Stimulated activated CD4-positive, alpha-beta T cell treated with anti-CD3 and anti-CD28 coated beads, Interleukin-2, amount 100 ng/mL, for 24 hours (primary cell): ENCODE results near the gene SASH1.

Experiments
- DNase-seq, 2 donors: peaks; one replicate each; pipeline ENCODE4 v3.0.0-alpha.2; 2020

SASH1 gene

DNA sequence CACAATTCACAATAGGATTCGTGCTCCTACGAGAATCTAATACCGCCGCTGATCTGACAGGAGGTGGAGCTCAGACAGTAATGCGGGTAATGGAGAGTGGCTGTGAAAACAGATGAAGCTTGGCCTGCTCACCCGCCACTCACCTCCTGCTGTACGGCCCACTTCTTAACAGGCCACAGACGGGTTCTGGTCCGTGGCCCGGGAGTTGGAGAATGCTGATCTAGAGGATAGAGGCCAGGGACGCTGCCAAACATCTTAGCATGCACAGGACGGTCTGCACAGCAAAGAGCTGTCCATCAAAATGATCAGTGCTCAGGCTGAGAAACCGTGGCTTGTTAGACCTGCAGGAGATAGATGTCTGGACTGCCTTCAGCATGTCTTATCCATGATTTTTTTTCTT is 186.4 kb downstream of the SASH1 start:
- DNase-seq, result no peak

DNA sequence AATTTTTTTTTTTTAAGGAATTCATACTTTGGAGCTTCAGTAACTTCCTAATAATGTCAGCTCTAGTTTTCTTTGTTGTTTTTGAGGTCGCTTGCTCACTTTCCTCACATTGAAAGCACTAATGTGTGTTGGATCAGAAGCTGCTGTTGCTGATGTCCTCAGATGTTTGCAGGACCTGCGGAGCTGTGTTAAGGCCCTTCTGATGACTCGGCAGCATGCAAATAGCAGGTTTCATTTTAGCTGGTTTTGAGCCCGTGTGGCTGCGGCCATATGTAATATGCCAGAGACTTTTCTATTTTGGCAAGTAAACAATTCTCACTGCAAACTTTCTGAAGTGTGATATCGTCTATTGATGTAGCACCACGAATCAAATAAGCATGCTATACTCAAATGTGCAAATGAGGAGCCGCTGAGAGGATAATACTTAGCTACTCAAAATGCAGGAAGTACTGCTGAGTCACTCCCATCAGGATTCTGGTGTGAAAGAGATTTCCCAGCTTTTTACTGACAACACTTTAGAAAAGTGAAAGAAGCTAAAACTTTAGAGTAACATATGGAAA is 187.8 kb downstream of the SASH1 start:
- DNase-seq, result no peak

DNA sequence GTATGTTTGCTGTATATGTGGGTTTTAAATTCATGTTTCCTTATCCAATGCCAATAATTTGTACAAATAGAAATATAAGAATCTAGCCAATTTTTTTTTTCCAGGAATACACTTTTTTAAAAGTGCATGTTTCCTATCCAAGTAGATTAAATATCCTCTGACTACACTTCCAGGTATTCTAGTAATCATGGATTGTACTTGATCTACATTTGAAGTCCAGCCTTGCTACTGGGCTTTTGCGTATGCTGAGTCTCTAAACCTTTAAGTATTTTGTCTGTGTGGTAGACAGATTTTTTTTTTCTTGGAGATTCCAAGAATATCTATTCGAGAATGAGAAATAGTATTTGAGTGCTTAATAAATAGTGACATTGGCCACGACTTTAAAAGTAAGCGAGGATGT is 188.3 kb downstream of the SASH1 start:
- no peak for DNase-seq

DNA sequence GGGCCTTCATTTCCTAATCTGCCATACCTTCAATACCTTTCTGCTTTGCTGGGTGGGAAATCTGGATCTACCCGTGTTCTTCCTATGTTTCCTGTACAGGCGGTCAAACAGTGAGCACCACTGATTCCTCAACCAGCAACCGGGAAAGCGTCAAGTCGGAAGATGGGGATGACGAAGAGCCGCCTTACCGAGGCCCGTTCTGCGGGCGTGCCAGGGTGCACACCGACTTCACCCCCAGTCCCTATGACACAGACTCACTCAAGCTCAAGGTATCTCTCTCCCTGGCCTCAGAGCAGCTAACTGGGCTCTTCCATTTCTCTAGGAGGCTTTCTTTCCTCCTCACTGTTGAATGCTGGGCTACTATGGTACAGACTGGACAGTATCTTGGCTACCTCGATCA is 190.1 kb downstream of the SASH1 start:
- no peak for DNase-seq

DNA sequence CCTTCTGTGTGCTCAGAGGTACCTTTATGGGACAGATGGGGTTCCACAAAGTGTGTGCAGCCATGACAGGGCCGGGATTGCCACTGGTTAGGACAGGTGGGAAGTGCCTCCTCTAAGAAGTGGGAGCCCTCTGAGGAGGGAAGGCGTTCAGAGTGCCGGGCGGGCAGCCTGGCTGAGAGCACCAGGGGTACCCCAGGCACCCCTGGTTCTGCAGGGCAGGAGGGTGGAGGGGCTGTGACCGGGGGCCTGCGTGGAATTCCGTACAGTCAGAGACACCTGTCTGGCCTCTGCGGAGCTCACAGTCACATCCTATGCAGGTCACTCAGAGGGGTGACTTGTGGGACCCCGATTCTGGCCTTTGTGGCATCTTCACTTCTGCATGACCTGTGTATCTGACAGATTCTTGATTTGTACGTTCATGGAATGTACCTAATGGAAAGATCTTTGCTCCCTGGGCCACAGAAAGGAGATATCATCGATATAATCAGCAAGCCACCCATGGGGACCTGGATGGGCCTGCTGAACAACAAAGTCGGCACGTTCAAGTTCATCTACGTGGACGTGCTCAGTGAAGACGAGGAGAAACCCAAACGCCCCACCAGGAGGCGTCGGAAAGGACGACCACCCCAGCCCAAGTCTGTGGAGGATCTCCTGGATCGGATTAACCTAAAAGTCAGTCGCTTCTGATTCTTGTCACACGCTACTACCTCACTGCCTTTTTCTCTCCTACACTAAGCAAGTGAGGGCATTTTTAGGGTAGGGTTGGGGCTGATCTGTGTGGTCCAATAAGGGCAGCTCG is 190.9 kb downstream of the SASH1 start:
- no peak for DNase-seq

DNA sequence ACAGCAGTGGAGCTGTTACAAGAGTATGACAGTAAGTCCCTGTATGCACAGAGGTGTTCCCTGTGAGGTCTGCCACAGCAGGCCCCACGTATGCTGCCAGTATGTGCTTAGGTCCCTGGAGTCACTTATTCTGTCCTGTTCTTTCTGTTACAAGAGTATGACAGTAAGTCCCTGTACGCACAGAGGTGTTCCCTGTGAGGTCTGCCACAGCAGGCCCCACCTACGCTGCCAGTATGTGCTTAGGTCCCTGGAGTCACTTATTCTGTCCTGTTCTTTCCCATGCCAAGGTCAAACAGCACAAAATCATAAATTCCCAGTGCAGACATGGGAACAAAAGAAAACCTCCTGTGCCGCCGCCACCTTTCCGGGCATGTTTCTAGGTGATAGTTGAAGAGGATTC is 192.2 kb downstream of the SASH1 start:
- DNase-seq, result no peak

DNA sequence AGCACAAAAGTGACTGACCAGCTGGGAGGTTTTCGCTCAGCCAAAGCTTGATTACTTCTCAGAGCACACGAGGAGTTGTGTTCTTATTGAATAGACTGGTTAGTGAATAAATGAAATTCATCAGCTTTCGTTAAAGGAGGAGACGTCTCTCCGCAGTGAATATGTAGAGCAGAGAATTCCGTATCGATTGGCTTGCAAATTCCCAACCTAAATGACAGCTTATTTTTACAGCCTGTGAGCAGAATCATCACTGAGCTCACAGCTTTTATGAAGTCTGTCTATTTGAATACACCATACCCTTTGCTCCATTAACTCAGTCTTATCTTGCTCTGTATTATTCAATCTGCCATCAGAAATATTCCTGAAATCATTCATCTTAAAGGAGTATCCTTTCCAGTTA is 192.7 kb downstream of the SASH1 start:
- DNase-seq, result no peak

DNA sequence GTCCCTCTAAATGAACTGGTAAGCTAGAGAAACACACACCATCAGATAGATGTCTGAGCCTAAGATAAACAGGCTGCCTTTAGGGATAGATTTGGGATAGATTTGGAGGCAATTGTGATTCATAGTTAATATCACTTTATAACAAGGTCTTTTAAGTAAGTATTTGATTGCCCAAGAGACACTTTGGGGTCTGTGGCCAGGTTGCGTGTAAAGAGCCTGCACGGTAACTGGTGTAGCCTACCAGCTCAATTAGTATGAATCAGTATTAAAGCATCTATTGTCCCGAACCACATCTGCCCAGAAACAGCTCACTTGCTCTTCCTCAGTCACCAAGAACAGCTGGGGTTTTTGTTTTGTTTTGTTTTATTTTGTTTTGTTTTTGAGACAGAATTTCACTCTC is 193.3 kb downstream of the SASH1 start:
- DNase-seq, result no peak

DNA sequence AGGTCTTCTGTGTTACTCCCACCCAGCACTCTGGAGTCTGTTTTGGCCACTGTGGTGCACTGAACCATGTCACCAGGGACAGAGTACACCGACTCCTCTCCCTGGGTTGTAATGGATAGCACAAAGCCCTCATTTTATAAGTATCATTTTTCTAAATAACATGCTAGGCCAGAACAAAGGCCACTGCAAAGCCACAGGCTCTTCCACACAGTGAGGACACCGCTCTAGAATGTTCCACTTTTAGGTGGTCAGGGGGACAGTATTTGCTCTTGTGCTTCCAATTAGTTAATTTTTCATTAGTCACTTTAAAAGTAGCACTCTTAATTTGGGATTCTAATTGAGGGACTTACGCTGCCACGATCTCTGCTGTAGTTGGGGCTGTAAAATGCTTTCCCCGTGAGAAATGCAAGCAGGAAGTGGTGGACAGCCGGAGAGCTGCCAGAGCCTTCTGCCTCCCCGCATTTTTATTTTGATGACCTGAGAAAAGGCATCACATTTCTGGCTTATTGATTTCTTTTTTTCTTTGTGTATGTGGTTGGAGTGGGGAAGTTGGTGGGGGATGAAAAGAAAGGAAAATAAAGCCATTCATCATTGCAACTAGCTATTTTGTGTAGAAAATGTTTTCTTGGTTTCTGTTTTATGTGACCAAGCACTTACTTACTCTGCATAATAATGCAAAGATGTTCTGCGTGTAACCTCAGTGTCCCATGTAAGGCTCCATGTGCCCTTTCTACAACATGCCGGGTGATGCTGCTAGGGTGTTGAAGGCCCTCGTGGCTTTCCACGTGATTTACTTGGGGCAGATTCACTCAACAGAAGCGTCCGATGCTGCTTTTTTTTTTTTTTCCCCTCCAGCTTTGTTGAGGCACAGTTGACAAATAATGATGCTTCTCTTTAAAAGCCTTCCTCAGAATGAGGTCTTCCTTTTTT is 195.9 kb downstream of the SASH1 start:
- no peak for DNase-seq

DNA sequence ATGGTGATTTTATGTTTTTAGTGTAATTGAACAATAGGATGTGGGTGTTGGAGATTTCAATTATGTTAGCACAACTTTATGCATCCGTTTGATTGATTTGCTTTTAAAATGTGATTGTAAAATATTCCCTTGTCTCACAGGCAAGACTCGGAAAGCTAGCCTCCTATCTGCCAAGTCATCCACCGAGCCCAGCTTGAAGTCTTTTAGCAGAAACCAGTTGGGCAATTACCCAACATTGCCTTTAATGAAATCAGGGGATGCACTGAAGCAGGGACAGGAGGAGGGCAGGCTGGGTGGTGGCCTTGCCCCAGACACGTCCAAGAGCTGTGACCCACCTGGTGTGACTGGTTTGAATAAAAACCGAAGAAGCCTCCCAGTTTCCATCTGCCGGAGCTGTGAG is 200.9 kb downstream of the SASH1 start:
- DNase-seq, result no peak

DNA sequence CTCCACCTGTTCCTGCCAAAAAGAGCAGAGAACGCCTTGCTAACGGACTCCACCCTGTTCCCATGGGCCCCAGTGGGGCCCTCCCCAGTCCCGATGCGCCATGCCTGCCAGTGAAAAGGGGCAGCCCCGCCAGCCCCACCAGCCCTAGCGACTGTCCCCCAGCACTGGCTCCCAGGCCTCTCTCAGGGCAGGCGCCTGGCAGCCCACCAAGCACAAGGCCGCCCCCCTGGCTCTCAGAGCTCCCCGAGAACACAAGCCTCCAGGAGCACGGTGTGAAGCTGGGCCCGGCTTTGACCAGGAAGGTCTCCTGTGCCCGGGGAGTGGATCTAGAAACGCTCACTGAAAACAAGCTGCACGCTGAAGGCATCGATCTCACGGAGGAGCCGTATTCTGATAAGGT is 201.8 kb downstream of the SASH1 start:
- no peak for DNase-seq

DNA sequence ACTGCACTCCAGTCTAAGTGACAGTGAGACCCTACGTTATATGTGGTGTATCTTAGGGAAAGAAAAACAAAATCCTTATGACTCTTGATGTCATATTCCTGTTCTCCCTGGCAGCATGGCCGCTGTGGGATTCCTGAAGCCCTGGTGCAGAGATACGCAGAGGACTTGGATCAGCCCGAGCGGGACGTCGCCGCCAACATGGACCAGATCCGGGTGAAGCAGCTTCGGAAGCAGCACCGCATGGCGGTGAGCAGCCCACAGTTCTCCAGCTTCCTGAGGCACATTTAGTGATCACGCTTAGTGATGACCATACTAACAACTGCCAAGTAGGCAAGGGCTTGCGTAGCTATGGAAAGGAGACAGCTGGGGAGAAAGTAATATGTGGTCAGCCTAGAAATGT is 203.3 kb downstream of the SASH1 start:
- no peak for DNase-seq

DNA sequence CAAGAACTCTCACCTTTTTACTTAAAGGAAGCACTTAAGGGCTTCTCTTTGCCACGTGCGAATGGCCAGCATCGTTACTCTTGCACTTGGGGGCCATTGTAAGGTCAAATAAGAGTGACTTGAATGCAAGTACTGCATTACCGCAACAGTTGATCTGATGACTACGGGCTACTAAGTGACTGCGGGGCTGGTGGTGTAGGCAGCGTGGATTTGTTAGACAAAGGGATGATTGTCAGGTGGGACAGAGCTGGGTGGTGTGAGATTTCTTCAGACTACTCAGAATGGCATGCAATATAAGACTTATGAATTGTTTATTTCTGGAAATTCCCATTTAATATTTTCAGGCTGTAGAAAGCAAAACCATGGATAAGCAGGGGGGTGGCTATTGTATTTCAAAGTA is 204.5 kb downstream of the SASH1 start:
- DNase-seq, result no peak

DNA sequence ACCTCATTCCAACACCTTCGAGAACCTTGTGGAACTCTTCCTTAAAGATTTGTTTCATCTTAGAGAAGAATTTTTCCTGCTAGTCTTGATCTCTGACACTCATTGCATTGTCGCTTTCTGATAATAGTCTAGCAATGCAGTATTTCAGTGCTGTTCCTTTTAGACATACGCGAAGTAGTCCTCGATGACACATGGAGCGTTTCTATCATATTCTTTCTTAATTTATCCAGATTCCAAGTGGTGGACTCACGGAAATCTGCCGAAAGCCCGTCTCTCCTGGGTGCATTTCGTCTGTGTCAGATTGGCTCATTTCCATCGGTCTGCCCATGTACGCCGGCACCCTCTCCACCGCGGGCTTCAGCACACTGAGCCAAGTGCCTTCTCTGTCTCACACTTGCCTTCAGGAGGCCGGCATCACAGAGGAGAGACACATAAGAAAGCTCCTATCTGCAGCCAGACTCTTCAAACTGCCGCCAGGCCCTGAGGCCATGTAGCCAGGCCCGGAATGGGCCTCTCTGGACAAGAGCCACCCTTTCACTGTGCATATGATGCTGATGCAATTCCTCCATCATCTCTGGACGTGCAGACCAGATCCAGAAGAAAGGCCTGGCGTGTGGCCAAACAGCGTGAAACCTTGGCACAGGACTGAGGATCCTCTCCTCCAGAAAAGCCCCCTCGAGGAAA is 205.6 kb downstream of the SASH1 start:
- no peak for DNase-seq

DNA sequence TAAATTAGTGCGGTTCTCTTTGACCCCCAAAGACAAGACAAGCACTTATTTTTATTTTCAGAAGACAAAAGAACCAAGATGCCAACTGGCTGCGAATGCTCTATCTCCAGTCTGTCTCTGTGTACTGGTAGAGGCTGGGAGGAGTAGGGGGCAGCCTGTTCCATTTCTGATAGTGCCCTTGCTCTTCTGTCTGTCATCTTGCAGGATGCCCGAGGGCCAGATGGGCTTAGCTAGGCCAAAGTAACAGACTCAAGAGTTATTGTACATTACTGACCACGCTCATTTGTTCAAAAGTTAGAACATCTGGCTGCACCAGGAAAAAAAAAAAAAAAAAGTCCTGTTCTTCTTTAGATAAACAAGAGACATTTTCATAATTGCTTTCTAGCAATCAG is 206.1 kb downstream of the SASH1 start:
- no peak for DNase-seq

DNA sequence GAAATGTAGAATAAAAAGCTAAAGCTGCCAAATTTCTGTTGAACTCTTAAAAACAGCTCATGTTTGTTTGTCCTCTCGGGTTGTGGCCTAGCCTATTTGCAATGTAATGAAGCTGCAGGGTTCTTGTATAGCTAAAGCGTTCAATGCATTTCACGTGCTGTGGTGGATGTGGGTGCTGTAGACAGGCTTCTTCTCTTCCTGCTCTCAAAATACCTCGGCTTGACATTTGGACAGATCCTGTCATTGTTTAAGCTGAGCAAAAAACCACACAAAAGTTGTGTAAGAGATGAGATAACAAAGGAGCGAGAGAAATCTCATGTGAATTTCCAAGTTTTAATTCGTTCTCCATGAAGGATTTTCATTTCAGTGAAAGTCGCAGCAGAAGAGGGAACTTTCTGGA is 207.9 kb downstream of the SASH1 start:
- DNase-seq, result no peak

DNA sequence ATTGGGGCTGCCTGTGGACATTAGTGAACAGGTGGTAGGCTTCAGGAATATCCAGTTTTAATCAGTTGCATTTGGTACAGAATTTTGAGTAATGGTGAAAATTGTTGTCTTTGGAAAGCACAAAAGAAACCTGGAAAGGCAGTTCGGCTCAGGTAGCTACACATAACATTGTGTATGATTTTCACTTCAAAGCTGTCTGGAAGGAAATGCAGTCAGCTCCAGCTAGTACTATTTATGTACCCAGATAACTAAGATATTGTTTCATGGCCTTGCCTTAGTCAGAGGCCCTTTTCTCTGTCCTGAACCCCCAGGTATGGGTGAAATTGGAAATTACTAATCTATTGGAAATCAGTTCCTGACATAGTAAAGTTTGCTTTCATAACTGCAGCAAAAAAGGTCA is 208.6 kb downstream of the SASH1 start:
- DNase-seq, result no peak

DNA sequence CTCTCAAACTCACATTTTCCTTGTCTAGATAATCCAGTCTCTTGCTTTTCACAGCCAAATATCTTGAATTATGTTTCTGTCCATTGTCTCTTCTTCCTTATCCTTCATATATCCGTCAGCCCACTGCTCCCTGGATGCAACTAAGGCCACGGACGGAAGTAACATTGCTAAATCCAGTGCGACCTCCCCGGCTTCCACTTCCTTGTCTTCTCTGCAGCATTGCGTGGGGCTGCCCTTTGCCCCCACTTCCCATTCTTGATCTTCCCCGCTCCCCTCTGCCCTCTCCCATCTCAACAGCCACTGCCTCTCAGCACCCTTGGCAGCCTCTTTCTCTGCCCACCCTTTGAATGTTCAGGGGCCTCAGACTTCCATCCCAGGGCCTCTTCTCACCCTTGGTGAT is 213.8 kb downstream of the SASH1 start:
- DNase-seq, result no peak

DNA sequence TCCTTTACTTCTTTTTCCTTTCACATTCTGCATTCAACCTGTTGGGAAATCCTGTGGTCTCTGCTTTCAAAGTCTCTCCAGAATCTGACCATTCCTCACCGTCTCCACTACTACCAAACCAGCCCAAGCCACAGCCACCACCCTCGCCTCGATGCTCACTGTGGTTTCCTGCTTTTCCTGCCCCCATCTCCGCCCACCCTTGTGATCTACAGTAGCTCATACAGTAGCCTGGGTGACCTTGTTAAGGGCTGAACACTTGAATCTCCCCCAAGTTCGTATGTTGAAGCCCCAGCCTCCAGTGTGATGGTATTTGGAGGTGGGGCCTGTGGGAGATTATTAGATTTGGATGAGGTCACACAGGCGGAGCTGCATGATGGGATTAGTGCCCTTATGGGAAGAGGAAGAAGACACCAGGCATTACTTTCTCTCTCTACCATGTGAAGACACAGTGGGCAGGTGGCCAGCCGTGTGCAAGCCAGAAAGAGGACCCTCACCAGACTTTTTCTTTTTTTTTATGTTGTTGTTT is 215.2 kb downstream of the SASH1 start:
- DNase-seq, result no peak

DNA sequence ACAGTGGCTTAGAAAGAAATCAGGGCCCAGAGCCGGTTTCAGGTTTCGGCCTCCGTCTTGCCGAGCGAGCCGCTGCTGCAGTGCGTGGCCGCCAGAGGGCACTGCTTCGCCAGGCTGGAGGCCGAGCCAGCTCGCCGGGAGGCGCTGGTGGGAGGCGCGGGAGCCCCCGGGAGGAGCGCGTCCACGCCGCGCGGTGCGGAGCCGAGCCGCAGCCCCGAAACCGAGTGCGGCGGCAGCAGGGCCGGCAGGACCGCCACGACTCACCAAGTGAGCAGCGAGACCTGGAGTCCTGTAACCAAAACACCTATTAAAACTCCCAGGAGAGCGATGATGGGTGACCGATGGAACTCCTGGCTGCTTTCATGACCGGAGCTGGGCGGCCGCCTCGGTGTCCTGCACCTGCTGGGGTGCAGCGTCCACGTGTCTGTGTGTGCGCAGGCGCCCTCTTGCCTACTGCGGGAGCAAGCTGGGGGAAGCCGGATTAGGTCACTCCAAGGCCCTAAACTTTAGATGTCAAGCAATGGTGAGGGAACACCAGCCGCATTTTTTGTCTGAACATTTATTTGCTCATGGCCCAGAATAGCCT is 217.3 kb downstream of the SASH1 start:
- DNase-seq, result peak; percentile 74 to 80

DNA sequence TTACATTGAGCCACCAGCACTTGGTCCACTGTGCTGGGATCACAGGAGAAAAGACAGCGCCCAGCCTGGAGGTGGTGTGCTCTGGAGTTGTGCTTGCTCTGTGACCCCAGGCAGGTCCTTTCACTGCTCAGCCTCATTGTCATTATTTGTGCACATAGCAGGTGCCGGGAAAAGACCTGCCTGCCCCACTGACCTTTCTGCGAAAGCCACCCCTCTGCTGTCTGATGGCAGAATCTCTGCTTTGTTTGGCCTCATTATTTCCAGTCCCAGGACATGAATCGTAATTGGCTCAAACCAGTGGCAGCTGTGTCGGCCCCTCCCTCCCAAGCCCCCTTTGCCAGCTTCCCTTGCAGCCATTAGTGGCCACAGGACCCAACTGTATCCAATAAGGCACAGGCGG is 219.0 kb downstream of the SASH1 start:
- no peak for DNase-seq

DNA sequence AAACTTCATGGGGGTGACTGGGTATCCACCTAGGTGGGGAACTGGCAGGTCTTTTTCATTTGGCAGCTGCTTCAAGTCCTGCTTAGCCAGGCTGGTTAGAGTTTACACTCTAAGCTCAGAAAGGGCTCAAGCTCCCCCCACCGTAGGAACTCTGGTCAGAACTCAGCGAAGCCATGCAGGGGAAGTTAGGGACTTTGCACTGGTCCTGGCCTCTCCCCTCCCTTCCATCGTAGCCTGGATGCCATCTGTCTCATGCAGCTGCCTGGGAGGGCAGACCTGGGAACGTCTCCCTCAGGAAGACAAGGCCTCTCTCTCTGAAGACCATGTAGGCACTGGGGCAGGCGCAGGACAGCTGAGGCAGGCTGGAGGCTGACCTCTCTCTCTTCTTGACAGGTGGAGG is 220.4 kb downstream of the SASH1 start:
- no peak for DNase-seq
